Measurements from ENCODE around the gene MRPL4.
"Not testable (repeated sequence)": the region's sequence is repeated elsewhere in the genome, so short reads cannot be mapped to it uniquely, and the experiment has no call there.

MRPL4 gene

DNA sequence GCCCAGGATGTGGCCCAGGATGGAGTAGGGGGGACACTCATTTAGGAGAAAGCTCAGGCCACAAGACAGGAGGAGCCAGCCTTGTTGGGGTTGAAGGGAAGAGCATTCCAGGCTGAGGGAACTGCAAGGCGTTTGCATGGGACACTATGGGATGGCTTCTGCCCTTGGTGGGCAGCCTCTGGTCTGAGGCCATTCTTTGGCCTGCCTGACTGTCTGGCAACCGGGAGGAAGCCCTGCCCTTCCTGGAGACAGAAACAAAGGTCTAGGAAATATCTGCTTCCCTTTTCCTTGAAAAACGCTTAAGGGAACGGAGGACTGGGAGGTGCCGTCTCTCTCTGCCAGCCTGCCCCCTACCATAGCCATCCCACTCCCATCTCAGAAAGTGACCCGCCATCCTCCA lies 16.1 kb downstream of the MRPL4 start:
- DNase-seq: no peak

- DNase-seq: peak; percentile 94
These were observed 17.5 kb downstream of the MRPL4 start for GRCh38 chr19:10269333-10270179.

- DNase-seq: peak; percentile 84
These were observed 18.2 kb downstream of the MRPL4 start for GRCh38 chr19:10270180-10270615.

- peak; percentile 85 for DNase-seq
These were observed 18.8 kb downstream of the MRPL4 start, which contains the start of gene ICAM1 for GRCh38 chr19:10270616-10271394. Gene ICAM1, plus strand, starts transcription at chr19:10271120. Its CDS starts 40 bp downstream, at chr19:10271160.

DNA sequence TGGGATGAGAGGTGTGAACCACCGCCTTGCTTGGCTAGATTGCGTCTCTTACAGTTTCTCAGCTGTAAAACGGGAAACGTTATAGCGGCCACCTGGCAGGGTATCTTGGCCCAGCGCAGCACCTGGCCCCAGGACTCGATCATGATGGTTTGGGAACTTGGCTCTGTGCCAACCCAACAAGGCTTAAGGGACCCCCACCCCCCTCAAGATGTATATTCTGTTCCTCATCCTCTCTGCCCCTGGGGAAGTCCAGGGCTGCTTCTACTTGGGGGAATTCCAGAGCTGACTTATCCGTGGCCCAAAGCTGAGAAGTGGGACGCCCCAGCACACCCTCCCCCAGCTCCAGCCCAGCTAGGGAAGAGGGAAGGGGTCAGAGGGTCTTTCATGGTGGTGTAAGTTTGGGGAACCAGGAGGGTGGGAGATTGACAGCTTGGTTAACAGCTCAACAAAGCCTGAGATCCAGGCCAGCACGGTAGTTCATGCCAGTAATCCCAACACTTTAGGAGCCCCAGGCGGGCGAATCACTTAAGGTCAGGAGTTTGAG lies 19.6 kb downstream of the MRPL4 start:
- DNase-seq: peak; percentile 37

GRCh38 chr19:10274589-10274988 lies 22.6 kb downstream of the MRPL4 start:
- DNase-seq: no peak

GRCh38 chr19:10277795-10278589 lies 26.0 kb downstream of the MRPL4 start:
- no peak for DNase-seq

GRCh38 chr19:10278935-10279334 lies 26.9 kb downstream of the MRPL4 start:
- DNase-seq: no peak

DNA sequence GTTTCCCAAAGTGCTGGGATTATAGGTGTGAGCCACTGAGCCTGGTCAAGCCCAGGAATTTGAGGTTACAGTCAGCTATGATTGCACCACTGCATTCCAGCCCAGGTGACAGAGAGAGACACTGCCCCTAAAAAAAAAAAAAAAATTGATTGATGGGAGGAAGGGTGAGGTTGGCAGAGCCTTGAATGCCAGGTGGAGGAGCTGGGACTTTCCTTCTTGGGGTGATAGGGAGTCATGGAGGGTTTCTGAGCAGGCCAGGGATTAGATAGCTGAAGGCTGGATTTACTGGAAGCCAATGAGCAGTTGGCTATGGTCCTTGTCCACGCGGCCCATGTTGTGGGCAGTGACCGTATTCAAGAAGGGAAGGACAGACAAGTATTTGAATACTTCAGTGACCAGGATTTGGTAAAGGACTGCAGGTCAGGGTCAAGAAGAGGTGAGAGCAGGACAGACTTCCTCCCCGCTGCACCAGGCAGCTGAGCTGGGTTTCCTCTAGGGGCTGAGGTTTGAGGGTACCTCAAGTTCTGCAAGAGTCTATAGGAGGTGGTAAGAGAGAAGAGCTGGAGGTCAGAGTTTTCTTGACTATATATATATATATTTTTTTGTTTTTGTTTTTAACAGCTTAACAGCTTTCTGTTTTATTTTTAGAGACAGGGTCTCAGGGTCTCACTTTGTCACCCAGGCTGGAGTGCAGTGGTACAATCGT lies 27.9 kb downstream of the MRPL4 start:
- DNase-seq: no peak

DNA sequence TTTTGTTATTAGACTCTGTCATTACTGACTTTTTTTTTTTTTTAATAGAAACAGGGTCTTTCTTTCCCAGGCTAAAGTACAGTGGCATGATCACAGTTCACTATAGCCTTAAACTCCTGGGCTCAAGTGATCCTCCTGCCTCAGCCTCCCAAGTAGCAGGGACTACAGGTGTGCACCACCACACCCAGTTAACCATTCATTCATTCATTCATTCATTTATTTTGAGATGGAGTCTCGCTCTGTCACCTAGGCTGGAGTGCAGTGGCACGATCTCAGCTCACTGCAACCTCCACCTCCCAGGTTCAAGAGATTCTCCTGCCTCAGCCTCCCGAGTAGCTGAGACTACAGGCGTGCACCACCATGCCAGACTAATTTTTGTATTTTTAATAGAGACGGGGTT lies 30.0 kb downstream of the MRPL4 start:
- DNase-seq: not testable (repeated sequence)

DNA sequence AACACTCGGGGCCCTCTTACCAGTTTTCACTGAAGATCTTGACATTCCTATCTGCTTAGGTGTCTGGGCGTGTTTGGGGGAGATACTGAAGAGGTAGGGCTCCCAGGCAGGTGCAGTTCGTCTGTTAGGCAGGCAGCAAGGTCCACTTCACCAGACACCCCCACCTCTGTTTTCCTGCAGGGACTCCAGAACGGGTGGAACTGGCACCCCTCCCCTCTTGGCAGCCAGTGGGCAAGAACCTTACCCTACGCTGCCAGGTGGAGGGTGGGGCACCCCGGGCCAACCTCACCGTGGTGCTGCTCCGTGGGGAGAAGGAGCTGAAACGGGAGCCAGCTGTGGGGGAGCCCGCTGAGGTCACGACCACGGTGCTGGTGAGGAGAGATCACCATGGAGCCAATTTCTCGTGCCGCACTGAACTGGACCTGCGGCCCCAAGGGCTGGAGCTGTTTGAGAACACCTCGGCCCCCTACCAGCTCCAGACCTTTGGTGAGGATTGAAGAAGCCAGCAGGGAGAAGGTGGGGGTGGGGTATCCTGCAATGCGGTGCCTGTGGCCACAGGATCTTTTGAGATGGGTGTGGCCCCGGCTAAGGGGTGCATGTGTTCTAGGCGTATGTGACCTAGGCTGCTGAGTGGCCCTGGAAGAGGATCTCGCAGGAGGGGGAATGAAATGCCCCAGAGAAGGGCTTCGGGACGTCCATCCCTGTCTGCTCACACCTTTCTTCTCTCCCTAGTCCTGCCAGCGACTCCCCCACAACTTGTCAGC lies 31.5 kb downstream of the MRPL4 start:
- no peak for DNase-seq

DNA sequence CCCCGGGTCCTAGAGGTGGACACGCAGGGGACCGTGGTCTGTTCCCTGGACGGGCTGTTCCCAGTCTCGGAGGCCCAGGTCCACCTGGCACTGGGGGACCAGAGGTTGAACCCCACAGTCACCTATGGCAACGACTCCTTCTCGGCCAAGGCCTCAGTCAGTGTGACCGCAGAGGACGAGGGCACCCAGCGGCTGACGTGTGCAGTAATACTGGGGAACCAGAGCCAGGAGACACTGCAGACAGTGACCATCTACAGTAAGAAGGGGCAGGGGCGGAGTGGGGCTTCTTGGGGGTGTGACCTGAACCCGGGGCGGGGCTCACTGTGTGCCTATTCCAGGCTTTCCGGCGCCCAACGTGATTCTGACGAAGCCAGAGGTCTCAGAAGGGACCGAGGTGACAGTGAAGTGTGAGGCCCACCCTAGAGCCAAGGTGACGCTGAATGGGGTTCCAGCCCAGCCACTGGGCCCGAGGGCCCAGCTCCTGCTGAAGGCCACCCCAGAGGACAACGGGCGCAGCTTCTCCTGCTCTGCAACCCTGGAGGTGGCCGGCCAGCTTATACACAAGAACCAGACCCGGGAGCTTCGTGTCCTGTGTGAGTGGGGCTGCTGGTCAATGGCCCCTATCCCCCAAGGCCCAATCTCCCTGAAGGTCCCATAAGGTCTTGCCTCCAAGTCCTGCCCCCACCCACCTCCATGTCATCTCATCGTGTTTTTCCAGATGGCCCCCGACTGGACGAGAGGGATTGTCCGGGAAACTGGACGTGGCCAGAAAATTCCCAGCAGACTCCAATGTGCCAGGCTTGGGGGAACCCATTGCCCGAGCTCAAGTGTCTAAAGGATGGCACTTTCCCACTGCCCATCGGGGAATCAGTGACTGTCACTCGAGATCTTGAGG lies 32.3 kb downstream of the MRPL4 start:
- DNase-seq: no peak

DNA sequence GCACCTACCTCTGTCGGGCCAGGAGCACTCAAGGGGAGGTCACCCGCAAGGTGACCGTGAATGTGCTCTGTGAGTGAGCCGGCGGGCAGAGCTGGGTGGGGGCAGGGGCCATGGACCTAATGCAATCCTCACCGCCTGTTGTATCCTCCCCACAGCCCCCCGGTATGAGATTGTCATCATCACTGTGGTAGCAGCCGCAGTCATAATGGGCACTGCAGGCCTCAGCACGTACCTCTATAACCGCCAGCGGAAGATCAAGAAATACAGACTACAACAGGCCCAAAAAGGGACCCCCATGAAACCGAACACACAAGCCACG lies 32.9 kb downstream of the MRPL4 start:
- no peak for DNase-seq

DNA sequence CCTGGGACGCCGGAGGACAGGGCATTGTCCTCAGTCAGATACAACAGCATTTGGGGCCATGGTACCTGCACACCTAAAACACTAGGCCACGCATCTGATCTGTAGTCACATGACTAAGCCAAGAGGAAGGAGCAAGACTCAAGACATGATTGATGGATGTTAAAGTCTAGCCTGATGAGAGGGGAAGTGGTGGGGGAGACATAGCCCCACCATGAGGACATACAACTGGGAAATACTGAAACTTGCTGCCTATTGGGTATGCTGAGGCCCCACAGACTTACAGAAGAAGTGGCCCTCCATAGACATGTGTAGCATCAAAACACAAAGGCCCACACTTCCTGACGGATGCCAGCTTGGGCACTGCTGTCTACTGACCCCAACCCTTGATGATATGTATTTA lies 33.4 kb downstream of the MRPL4 start:
- no peak for DNase-seq

- DNase-seq: peak; percentile 49
These were observed 35.1 kb downstream of the MRPL4 start, which contains the start of gene ICAM4 for GRCh38 chr19:10286803-10287737. Gene ICAM4, plus strand, starts transcription at chr19:10286955. Its CDS starts 58 bp downstream, at chr19:10287013.

GRCh38 chr19:10288662-10289166 lies 36.7 kb downstream of the MRPL4 start:
- DNase-seq: peak; percentile 72

GRCh38 chr19:10289167-10289835 lies 37.3 kb downstream of the MRPL4 start:
- DNase-seq: peak; percentile 85

- DNase-seq: peak; percentile 56
These were observed 37.9 kb downstream of the MRPL4 start, which contains the start of gene ICAM5 for GRCh38 chr19:10289836-10290356. Gene ICAM5, plus strand, starts transcription at chr19:10289952. Its CDS starts 92 bp downstream, at chr19:10290044.
